Endodermal cell (in vitro differentiated cells): ENCODE measurements around the gene FBRS. TPM values are rescaled to one million over a fixed set of nuclear protein-coding genes. Genes with fewer than 3 reads are reported as not detected.

Experiments
- DNase-seq: peaks from one replicate; pipeline ENCODE4 v3.0.0-alpha.2; 2017
- H3K27ac ChIP-seq: 2 replicates; pipeline ENCODE4 v1.5.1; 2013; ENCODE audit warnings: mild to moderate bottlenecking, low read depth, low read length, moderate library complexity
- H3K27me3 ChIP-seq: 2 replicates; pipeline ENCODE4 v1.6.1; 2013; ENCODE audit warnings: mild to moderate bottlenecking, low read length, moderate library complexity; ENCODE audit not compliant: insufficient read depth, control insufficient read depth, poor library complexity, severe bottlenecking
- H3K36me3 ChIP-seq: 2 replicates; pipeline ENCODE4 v1.7.0; 2013; ENCODE audit warnings: mild to moderate bottlenecking, low read length, moderate library complexity; ENCODE audit not compliant: control insufficient read depth, insufficient read depth
- H3K4me1 ChIP-seq: one replicate; pipeline ENCODE4 v1.7.0; 2013; ENCODE audit warnings: low read length; ENCODE audit not compliant: control insufficient read depth, insufficient read depth
- H3K4me3 ChIP-seq: 2 replicates; pipeline ENCODE4 v1.5.1; 2013; ENCODE audit warnings: mild to moderate bottlenecking, low read length, moderate library complexity
- H3K9ac ChIP-seq: 2 replicates; pipeline ENCODE4 v1.6.1; 2013; ENCODE audit warnings: mild to moderate bottlenecking, low read length, moderate library complexity; ENCODE audit not compliant: poor library complexity, severe bottlenecking; ENCODE audit errors: extremely low read depth
- H3K9me3 ChIP-seq: 2 replicates; pipeline ENCODE4 v1.6.1; 2013; ENCODE audit warnings: mild to moderate bottlenecking, low read length, moderate library complexity; ENCODE audit not compliant: control insufficient read depth
- H3K27ac Mint-ChIP-seq: 2 replicates; pipeline ENCODE4 v1.8.0; 2020; ENCODE audit warnings: mixed read lengths
- H3K27me3 Mint-ChIP-seq: 2 replicates; pipeline ENCODE4 v1.8.0; 2021; ENCODE audit warnings: mild to moderate bottlenecking, mixed read lengths; ENCODE audit not compliant: insufficient read depth
- H3K36me3 Mint-ChIP-seq: 2 replicates; pipeline ENCODE4 v1.8.0; 2020; ENCODE audit warnings: low read depth, mixed read lengths
- H3K4me1 Mint-ChIP-seq: 2 replicates; pipeline ENCODE4 v1.8.0; 2020; ENCODE audit warnings: mixed read lengths
- H3K4me3 Mint-ChIP-seq: 2 replicates; pipeline ENCODE4 v1.8.0; 2020; ENCODE audit warnings: mild to moderate bottlenecking, moderate library complexity, mixed read lengths
- H3K9me3 Mint-ChIP-seq: 2 replicates; pipeline ENCODE4 v1.8.0; 2020; ENCODE audit warnings: mild to moderate bottlenecking, mixed read lengths
- CTCF ChIP-seq: fragments of 200-600 bp; sonication (generic); conservative IDR thresholded peaks from 2 replicates; pipeline ENCODE4 v1.5.0; 2021; ENCODE audit warnings: antibody characterized with exemption, mild to moderate bottlenecking
- WGBS, 2 experiments: methylation state at CpG; one replicate each; pipeline versions ENCODE4 v1.1.5 to v1.1.7; 2013; ENCODE audit warnings: missing lambda C conversion rate in 2 of 2, mixed read lengths in 1 of 2; ENCODE audit not compliant: insufficient coverage in 1 of 2, insufficient read length in 1 of 2; 5-methylcytosine and 5-hydroxymethylcytosine counted together
- total RNA-seq, 2 donors: library from RNA; stranded (reverse); fragmentation: NEBNext Ultra II Directional in 1 of 2; extraction: Animal tissue kit (Norgen Biotek cat#: 25700) in 1 of 2; gene quantifications; 2 replicates in 1 of 2; 3 replicates in 1 of 2; pipeline ENCODE4 v1.2.1, GENCODE V29; 2021

FBRS gene
- total RNA-seq, 2 donors from 2014 or later, result 50.2 to 53.1 TPM

GRCh38 chr16:30649725-30650368 is 8.4 kb upstream of the FBRS start:
- TF ChIP-seq CTCF, result no peak
- Histone ChIP-seq H3K27ac (peak overlapping the region; percentile 57), H3K4me1 (no peaks in the 10 kb centered on the region), H3K9me3 (no peaks in the 10 kb centered on the region), H3K27me3 (peaks cover 7% of the 10 kb centered on the region), H3K36me3 (peaks cover 8% of the 10 kb centered on the region), H3K4me3 (peak overlapping the region; percentile 64), H3K9ac (no peak overlapping the region)
- H3K27me3 Mint-ChIP-seq, result peaks cover 45% of the 10 kb centered on the region
- peak overlapping the region; percentile 97 for H3K27ac Mint-ChIP-seq
- H3K9me3 Mint-ChIP-seq, result no peaks in the 10 kb centered on the region
- peaks cover 8% of the 10 kb centered on the region for H3K4me1 Mint-ChIP-seq
- H3K4me3 Mint-ChIP-seq, result peak overlapping the region; percentile 88
- H3K36me3 Mint-ChIP-seq, result peaks cover 6% of the 10 kb centered on the region
- 75 to 85% methylated on average over 11 to 22 of the region's 22 CpGs for WGBS, 2 experiments
- DNase-seq, result no peak

DNA sequence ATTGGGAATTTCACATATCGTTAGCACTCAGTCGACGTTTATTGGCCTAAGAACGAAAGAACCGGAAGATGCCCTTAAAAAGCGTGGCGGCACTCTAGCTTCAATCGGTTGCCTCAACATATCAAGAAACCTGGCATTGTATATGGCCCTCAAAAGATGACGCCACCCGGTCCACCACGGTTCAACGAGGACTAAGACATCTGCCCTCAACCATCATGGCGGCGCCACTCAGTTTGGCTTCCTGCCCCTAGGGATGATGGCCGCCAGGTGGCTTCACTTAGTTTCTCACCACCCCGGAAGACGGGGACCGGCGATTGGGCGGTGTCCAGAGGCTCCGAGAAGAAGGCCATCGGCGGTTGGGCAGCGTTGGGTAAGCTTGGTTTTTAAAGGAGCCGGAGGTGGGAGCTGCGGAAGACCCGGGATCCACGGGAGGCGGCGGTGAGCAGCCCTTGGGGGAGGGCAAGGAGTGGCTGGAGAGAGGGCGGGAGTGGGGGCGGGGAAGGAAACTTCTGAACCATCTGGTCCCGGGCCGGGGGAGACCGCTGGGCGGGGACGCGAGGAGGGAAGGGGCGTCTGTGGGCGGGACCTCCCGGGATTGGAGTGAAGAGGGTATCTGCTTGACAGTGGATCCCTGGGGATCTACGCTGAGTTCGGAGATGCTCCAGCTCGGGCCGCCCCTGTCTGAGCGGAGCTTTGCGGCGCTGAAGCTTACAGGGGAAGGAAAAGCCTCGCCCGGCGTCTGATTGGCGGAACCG is 7.7 kb upstream of the FBRS start, which contains the start of gene PRR14:
Gene PRR14, plus strand, starts transcription at position 592 of the 755 bp plus-strand sequence. CDS start 686 bp downstream, outside the sequence.
- WGBS, 2 experiments, result 7 to 18% methylated on average over 24 to 53 of the region's 53 CpGs
- no peak for TF ChIP-seq CTCF
- H3K9ac ChIP-seq, result peak within 1 kb of the TSS; percentile 57

GRCh38 chr16:30651124-30652004 is 6.9 kb upstream of the FBRS start:
- Mint-ChIP-seq H3K4me1 (peaks cover 8% of the 10 kb centered on the region), H3K9me3 (no peaks in the 10 kb centered on the region), H3K27me3 (peaks cover 37% of the 10 kb centered on the region), H3K4me3 (peak overlapping the region; percentile 88), H3K36me3 (peaks cover 18% of the 10 kb centered on the region), H3K27ac (peak overlapping the region; percentile 97)
- peak overlapping the region; percentile 84 for H3K27ac ChIP-seq
- H3K4me1 ChIP-seq, result no peaks in the 10 kb centered on the region
- peak; percentile 89 for TF ChIP-seq CTCF
- WGBS, 2 experiments, result 1 to 2% methylated on average over 26 to 69 of the region's 71 CpGs
- H3K9me3 ChIP-seq, result no peaks in the 10 kb centered on the region
- H3K27me3 ChIP-seq, result peaks cover 5% of the 10 kb centered on the region
- peak; percentile 85 for DNase-seq
- H3K36me3 ChIP-seq, result peaks cover 20% of the 10 kb centered on the region
- peak overlapping the region; percentile 85 for H3K4me3 ChIP-seq
- H3K9ac ChIP-seq, result peak overlapping the region; percentile 57

More for the DNA sequence above, 7.7 kb upstream of the FBRS start, which contains the start of gene PRR14:
- peak within 1 kb of the TSS; percentile 97 for H3K27ac Mint-ChIP-seq
- peak within 1 kb of the TSS; percentile 88 for H3K4me3 Mint-ChIP-seq
- Histone ChIP-seq H3K27ac (peak within 1 kb of the TSS; percentile 84), H3K36me3 (peaks cover 14% of the 10 kb centered on the region), H3K9me3 (no peaks in the 10 kb centered on the region), H3K4me1 (no peaks in the 10 kb centered on the region), H3K4me3 (peak within 1 kb of the TSS; percentile 85), H3K27me3 (peaks cover 6% of the 10 kb centered on the region)
- no peaks in the 10 kb centered on the region for H3K9me3 Mint-ChIP-seq
- H3K36me3 Mint-ChIP-seq, result peaks cover 10% of the 10 kb centered on the region
- H3K27me3 Mint-ChIP-seq, result peaks cover 42% of the 10 kb centered on the region
- DNase-seq, result peak; percentile 100
- H3K4me1 Mint-ChIP-seq, result peaks cover 8% of the 10 kb centered on the region
